Suppressor macrophage treated with lipopolysaccharide for 4 hours (primary cell): Measurements from ENCODE around the gene ADARB1.

Experiments used
- DNase-seq: peaks from one replicate; pipeline ENCODE4 v3.0.0-alpha.2; 2020

ADARB1 gene

GRCh38 chr21:45179568-45180245 lies 105.3 kb downstream of the ADARB1 start:
- DNase-seq, result no peak

DNA sequence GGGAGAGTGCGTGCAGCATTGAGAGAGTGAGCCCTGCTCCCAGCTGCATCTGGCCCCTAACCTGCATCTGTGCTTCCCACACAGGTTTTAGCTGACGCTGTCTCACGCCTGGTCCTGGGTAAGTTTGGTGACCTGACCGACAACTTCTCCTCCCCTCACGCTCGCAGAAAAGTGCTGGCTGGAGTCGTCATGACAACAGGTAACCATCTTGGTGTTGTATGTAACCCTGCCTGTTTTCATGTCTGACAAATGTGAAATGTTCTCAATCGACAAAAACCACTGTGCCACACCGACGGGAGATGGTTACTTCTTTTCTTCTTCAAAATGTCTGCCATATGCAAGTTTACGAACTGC lies 105.8 kb downstream of the ADARB1 start:
- DNase-seq, result no peak

DNA sequence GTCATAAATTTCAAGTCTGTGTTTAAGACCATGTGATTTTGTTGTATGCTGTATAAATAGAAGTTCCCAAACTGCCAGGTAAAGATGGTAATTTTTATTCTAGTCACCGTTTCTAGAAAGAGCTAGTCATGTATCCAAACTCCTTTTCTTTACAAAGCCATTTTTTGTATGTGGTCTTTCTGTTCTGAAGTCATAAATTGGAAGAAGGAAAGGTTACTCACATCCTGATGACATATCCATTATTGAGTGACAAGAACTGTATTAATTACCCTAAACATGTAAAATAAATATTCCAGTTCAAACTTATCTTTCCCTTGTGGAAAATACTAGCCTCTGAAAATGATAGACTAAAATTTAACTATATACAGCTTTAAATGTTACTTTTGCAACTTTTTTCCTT lies 108.6 kb downstream of the ADARB1 start:
- DNase-seq, result no peak

- no peak for DNase-seq
Measured at GRCh38 chr21:45183852-45184251, 109.5 kb downstream of the ADARB1 start.

GRCh38 chr21:45184869-45185268 lies 110.5 kb downstream of the ADARB1 start:
- DNase-seq, result no peak

DNA sequence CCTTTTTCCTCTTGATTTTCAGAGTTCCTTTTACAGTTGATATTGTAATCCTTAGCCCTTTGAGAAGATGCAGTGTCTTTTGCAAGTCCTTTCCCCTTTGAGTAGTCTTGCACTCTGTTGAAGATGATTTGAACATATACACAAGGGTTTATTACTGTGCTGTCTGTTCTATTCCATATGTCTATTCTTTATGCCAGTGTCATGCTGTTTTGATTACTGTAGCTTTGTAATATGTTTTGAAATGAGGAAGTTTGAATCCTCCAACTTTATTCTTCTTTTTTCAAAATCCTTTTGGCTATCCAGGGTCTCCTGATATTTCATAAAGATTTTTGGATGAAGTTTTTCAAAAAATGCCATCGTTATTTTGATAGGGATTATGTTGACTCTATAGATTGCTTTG lies 112.3 kb downstream of the ADARB1 start:
- DNase-seq, result no peak

GRCh38 chr21:45187646-45188045 lies 113.3 kb downstream of the ADARB1 start:
- no peak for DNase-seq

GRCh38 chr21:45190013-45190412 lies 115.6 kb downstream of the ADARB1 start:
- no peak for DNase-seq

DNA sequence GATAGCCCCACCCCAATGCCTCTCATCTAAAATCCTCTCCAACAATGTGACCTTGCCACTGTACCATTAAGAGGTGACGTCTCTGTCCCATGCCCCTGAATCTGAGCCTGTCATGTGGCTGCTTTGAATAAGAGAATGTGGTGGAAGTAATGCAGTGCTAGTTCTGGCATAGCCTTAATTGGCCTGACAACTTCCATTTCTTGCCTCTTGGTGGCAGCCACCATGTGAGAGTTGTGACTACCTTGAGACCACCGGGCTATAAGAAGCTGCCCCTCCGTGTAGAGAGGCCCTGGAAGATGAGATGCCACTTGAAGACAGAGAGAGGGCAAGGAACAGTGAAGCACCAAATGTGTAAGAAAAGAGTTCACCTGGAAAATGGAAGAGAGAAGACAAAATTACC lies 118.0 kb downstream of the ADARB1 start:
- DNase-seq, result no peak

- DNase-seq, result no peak
Measured at GRCh38 chr21:45196620-45197019, 122.2 kb downstream of the ADARB1 start.

- DNase-seq, result no peak
Measured at GRCh38 chr21:45199201-45199600, 124.8 kb downstream of the ADARB1 start.

GRCh38 chr21:45200031-45200430 lies 125.7 kb downstream of the ADARB1 start:
- DNase-seq, result no peak

GRCh38 chr21:45200581-45201296 lies 126.4 kb downstream of the ADARB1 start:
- DNase-seq, result no peak

DNA sequence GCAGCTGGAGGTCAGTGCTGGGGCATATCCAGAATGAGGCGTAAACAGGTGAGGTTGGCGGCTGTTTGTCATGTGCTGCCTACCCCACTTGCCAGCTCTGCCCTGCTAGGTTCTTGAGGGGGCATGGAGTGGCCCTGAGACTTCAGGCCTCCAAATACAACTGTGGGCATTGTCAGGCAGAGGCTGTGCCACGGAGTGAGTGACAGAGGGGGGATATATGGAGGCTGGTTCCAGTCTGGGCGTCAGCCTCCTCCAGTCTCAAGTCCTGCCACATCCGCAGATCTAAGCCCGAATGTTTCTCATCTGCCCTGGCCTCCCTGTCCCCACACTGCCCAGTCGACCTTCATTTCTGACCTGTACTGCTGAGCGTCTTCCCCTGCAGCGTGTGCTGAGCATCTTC lies 128.0 kb downstream of the ADARB1 start:
- DNase-seq, result no peak

GRCh38 chr21:45202889-45203288 lies 128.5 kb downstream of the ADARB1 start:
- DNase-seq, result no peak

DNA sequence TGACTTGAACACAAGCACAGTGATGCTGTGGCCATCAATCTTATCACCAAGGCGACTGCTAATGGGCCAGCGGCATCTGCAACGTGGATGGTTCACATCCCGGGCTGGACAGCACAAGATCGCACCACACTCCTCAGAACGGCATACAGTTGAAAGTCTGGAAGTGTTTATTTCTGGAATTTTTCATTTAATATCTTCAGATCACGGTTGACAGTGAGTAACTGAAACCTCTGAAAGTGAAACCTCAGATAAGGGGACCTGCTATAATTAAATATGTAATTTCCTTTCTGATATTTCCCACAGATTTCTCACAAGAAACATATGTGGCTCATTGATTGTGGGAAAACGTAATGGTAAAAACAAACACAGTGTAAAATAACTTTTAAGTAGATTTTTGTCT lies 129.6 kb downstream of the ADARB1 start:
- DNase-seq, result no peak

DNA sequence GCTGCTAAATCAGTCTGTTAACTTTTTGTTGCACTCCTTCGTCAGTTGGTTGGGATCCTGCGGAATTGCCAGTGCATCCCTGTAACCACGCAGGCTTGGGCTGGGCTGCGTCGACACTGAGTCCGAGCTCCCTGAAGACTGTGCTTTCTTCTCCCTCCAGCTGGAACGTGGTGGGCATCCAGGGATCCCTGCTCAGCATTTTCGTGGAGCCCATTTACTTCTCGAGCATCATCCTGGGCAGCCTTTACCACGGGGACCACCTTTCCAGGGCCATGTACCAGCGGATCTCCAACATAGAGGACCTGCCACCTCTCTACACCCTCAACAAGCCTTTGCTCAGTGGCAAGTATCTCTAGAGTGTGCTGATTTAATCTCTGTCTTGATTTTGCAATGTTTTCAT lies 130.0 kb downstream of the ADARB1 start:
- DNase-seq, result no peak

DNA sequence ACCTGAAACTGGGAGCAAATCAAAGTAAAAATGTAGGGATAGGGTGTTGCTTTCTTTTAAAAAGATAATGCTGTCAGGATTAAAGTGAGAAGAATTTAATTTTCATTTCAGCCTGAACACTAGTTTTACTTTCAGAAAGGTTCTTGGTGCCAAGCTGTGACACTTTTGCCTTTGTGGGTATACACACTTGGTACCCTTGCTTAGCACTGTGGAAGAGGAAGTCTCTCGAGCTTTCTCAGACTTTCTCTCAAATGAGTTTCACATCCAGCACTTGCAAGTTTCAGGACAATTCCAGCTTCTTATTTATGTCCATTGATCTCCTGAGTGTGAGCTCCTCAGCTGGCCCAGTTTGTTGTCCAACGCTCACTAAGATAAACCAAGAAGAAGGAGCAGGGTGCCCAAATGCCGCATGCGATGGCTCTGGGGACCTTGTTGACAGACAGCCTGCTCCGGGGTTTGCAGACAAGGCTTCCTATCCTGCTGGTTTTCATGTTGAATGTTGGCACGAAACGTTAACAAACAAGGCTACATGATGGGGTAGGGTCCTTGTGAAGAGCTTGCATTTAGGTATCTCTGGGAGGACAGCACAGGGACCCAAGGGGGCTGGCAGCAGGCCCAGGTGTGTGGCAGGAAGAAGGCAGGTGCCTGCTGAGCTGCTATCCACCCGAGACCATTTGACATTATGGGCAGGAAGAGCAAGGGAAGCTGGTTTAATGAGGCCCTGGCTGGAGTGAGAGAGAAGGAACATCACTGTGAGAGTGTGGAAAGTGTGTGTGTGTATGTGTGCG lies 133.7 kb downstream of the ADARB1 start:
- DNase-seq, result peak; percentile 35

DNA sequence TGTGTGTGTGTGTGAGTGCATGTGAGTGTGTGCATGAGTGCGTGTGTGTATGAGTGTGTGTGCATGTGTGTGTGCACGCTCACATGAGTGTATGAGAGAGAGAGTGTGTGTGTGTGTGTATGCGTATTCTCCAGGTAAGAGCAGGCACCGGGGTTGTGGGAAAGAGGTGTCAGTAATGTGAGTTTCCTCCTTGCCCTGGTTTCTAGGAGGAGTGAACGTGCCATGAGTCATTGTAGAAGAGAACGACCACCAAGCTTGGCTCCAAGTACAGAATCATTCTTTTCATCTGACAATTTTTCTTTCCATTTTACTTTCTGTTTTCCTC lies 134.2 kb downstream of the ADARB1 start:
- no peak for DNase-seq

DNA sequence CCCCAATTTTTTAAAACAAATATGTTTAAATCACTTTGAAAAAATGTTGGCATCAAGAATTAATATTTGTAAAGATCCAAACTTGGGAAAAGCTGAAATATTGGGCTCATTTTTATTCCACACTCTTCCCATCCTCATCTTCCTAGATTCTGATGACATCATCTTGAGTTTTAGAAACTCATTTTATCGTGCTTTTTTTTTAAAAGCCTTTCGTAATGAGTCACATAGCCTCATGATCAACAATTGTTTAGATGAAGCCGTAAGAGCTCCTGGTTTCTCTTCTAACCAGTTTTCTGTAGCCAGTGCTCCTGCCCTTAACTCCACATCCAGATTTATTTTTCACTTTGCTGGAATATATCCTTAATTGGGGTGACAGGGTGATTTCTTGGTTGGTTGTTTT lies 134.7 kb downstream of the ADARB1 start:
- DNase-seq, result peak; percentile 54

- DNase-seq, result peak; percentile 89
Measured at GRCh38 chr21:45209685-45210284, 135.4 kb downstream of the ADARB1 start.

DNA sequence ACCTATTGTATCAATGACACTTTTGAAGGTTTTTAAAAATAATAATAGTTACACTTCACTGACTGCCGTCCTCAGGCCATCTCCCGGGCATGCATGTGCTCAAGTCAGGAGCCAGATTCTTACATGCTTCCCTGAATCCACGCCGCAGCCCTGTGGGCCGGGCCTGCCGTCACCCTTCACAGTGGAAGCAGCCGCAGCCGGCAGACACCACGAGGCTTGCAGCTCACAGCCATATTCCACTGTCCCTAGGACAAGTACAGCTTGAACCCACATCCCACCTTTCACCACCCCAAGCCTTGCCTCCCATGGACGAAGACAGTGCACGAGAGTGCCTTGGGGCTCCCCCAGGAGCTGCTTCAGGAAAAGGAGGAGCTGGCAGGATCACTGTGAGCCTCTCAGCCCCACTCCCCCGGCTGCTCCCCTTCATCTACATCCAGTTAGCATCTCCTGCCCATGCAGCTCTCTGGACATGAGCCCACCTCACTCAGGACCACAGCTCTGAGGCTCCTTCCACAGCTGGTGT lies 136.1 kb downstream of the ADARB1 start:
- DNase-seq, result no peak

- no peak for DNase-seq
Measured at GRCh38 chr21:45211661-45212060, 137.3 kb downstream of the ADARB1 start.

- no peak for DNase-seq
Measured at GRCh38 chr21:45213392-45213791, 139.0 kb downstream of the ADARB1 start.
